ENCODE measurements around the gene SNX2.

The SNX2 gene

GRCh38 chr5:122831984-122832383 is 57.1 kb downstream of the SNX2 start:
- Histone ChIP-seq H3K36me3 (peaks cover 12% of the 10 kb centered on the region), H3K27me3 (ENCODE audit: insufficient read depth, low read depth, severe bottlenecking) (no peaks in the 10 kb centered on the region), H3K9me3 (ENCODE audit: severe bottlenecking) (no peaks in the 10 kb centered on the region), H3K27ac (no peak overlapping the region), H3K4me3 (ENCODE audit: low read depth, low read length) (no peak overlapping the region)
- TF ChIP-seq CTCF (IDR thresholded peaks at IDR 0.05; ENCODE audit: low read depth, low read length): no peak
- DNase-seq: no peak

GRCh38 chr5:122835681-122836080 is 60.8 kb downstream of the SNX2 start:
- TF ChIP-seq CTCF (IDR thresholded peaks at IDR 0.05; ENCODE audit: low read depth, low read length): no peak
- DNase-seq: no peak
- H3K36me3 ChIP-seq: no peaks in the 10 kb centered on the region
- H3K4me3 ChIP-seq (ENCODE audit: low read depth, low read length): no peak overlapping the region
- H3K27me3 ChIP-seq (ENCODE audit: insufficient read depth, low read depth, severe bottlenecking): no peaks in the 10 kb centered on the region
- H3K27ac ChIP-seq: no peak overlapping the region
- no peaks in the 10 kb centered on the region for H3K9me3 ChIP-seq (ENCODE audit: severe bottlenecking)

- no peaks in the 10 kb centered on the region for H3K36me3 ChIP-seq
- no peaks in the 10 kb centered on the region for H3K27me3 ChIP-seq (ENCODE audit: insufficient read depth, low read depth, severe bottlenecking)
- TF ChIP-seq CTCF (IDR thresholded peaks at IDR 0.05; ENCODE audit: low read depth, low read length): no peak
- H3K9me3 ChIP-seq (ENCODE audit: severe bottlenecking): no peaks in the 10 kb centered on the region
- no peak overlapping the region for H3K27ac ChIP-seq
- no peak for DNase-seq
- H3K4me3 ChIP-seq (ENCODE audit: low read depth, low read length): no peak overlapping the region
Measured at GRCh38 chr5:122836947-122837346, 62.1 kb downstream of the SNX2 start.

GRCh38 chr5:122839731-122840130 is 64.9 kb downstream of the SNX2 start:
- no peak for TF ChIP-seq CTCF (IDR thresholded peaks at IDR 0.05; ENCODE audit: low read depth, low read length)
- no peak overlapping the region for H3K27ac ChIP-seq
- DNase-seq: no peak
- H3K4me3 ChIP-seq (ENCODE audit: low read depth, low read length): no peak overlapping the region
- H3K36me3 ChIP-seq: no peaks in the 10 kb centered on the region
- H3K9me3 ChIP-seq (ENCODE audit: severe bottlenecking): no peaks in the 10 kb centered on the region
- H3K27me3 ChIP-seq (ENCODE audit: insufficient read depth, low read depth, severe bottlenecking): no peaks in the 10 kb centered on the region

GRCh38 chr5:122842016-122842580 is 67.2 kb downstream of the SNX2 start:
- Histone ChIP-seq H3K36me3 (peaks cover 2% of the 10 kb centered on the region; the same call in 1 of the 2 replicates), H3K27me3 (ENCODE audit: insufficient read depth, low read depth, severe bottlenecking) (no peaks in the 10 kb centered on the region), H3K9me3 (ENCODE audit: severe bottlenecking) (no peaks in the 10 kb centered on the region), H3K27ac (no peak overlapping the region), H3K4me3 (ENCODE audit: low read depth, low read length) (no peak overlapping the region)
- DNase-seq: no peak
- no peak for TF ChIP-seq CTCF (IDR thresholded peaks at IDR 0.05; ENCODE audit: low read depth, low read length)

Data from WERI-Rb-1 (cell line).